Measurements from ENCODE around the gene FMN2.

Gene FMN2

DNA sequence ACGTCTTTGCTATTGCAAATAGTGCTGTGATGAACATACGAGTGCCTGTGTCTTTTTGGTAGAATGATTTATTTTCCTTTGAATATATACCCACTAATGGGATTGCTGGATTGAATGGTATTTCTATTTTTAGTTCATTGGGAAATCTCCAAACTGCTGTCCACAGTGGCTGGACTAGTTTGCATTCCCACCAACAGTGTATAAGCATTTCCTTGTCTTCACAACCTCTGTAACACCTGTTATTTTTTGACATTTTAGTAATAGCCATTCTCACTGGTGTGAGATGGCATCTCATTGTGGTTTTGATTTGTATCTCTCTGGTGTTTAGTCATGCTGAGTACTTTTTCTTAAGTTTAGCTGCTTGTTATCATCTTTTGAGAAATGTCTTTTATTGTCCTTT, 215.0 kb downstream of the FMN2 start:
- no peak overlapping the region for H3K27ac ChIP-seq
- TF ChIP-seq ZFX (IDR thresholded peaks at IDR 0.05; ENCODE audit: borderline replicate concordance) (no peak), CTCF (IDR thresholded peaks at IDR 0.05) (no peak)

GRCh38 chr1:240308096-240308495, 216.4 kb downstream of the FMN2 start:
- no peak overlapping the region for H3K27ac ChIP-seq
- TF ChIP-seq ZFX (IDR thresholded peaks at IDR 0.05; ENCODE audit: borderline replicate concordance), result no peak

DNA sequence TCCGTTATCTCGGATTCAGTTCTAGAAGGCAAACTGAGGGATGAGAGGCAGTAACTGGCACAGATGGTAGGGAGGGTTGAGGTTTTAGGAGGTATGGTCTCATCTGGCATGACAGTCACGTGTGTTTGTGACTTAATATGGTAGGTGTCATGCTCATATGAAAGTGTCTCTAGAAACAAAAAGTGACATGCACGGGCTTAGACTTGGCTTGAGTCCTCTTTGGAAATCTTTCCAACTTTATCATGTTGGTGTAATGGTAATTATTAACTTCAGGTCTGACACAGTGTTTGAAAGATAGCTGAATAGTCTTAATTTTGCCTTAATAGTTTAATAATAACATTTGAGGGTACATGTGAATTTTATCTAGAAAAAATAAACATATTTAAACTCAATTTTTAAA, 218.1 kb downstream of the FMN2 start:
- H3K27ac ChIP-seq, result no peak overlapping the region
- no peak for TF ChIP-seq CTCF (IDR thresholded peaks at IDR 0.05)
- TF ChIP-seq ZFX (IDR thresholded peaks at IDR 0.05; ENCODE audit: borderline replicate concordance), result no peak

DNA sequence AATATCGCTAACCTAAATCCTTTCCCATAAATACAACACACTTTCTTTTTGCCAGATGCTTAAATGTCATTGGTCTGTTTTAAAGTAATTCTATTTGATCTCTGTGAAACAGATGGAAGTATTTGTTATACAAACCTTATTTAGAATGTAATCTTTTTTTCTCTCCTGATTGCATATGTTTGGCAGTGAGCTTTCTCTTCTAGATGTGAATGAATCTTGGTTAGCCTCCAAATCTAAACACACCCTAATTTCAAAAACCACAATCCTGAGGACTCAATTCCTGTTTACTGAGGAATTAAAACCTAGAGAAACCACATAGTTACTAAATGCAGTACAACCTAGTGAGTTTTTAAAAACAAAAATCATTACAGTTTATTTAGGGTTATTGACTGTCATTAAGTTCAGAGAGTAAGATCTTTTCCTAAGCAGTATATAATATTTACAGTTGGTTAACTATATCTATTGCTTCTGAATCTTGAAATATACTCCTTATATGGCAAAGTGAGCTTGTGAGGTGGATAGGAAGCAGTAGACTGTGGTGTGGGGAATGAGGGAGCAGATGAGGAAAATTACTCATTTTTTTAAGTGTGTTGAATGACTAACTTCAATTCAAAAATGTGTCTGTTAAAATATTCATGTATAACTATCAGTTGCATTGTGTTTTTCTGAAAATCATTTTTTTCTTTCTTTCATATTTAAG, 218.7 kb downstream of the FMN2 start:
- TF ChIP-seq CTCF (IDR thresholded peaks at IDR 0.05) (no peak), ZFX (IDR thresholded peaks at IDR 0.05; ENCODE audit: borderline replicate concordance) (no peak)
- H3K27ac ChIP-seq, result no peak overlapping the region

DNA sequence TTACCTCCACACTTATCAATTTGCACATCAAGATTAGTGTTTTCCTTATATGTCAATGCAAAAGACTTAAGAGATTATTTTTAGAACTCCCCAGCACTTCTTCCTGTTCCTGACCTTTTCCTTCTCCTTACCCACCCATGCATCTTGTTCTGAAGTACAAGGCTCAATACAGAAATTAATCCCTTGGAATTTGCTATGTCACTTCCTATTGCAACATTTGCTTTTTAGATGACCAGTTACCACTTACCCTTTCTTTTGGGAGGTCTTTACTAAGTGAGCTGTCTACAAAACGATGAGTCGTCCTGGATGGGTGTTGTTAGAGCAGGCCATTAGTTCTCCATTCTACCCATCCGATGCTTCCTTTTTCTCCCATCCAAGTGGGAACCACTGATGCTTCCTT, 221.2 kb downstream of the FMN2 start:
- TF ChIP-seq ZFX (IDR thresholded peaks at IDR 0.05; ENCODE audit: borderline replicate concordance), result no peak
- no peak for TF ChIP-seq CTCF (IDR thresholded peaks at IDR 0.05)
- H3K27ac ChIP-seq, result no peak overlapping the region

DNA sequence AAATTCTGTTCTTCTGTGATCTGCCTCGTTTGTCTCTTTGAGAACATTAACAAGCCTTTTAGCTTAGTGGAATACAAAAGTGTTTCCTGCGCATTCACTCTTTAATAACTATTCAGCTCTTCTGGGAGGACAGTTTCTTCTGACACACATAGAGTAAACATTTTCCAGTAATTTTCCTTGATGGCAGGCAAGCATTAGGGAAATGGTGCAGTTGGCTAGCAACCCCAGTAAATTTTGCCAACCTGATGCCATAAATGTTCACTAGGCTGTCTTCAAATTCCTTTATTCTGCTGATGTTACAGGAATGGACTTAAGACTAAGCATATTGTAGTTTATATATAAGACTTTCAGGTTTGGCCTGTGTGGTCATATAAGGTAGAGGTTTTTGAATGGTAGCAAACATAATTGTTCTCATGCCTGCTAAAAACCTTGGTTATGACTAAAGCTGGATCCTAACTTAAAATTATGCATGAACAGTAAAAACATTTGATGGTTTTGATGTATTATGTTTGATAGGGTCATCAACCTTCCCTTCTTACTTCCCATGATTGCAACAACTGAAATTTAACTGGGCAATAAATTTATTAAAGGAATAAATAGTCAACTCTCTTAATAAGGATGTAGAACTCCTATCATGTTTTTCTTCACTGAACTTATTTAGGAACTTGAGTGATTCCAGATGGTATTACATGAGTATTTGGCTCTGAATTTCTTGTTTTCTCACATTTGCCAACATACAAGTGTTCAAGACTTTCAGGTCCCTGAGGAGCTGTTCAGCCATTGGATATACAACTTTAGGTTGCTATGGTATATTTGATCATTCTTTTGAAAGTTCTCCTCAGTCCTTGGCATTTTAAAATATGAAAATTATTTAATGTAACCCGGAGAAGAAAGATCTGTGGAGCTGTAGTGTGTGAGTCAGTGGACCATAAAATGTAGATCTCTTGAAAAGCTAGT, 223.4 kb downstream of the FMN2 start:
- TF ChIP-seq CTCF (IDR thresholded peaks at IDR 0.05), result no peak
- TF ChIP-seq ZFX (IDR thresholded peaks at IDR 0.05; ENCODE audit: borderline replicate concordance), result no peak

GRCh38 chr1:240319998-240320397, 228.3 kb downstream of the FMN2 start:
- H3K27ac ChIP-seq, result no peak overlapping the region
- TF ChIP-seq CTCF (IDR thresholded peaks at IDR 0.05), result no peak
- TF ChIP-seq ZFX (IDR thresholded peaks at IDR 0.05; ENCODE audit: borderline replicate concordance), result no peak

More for the DNA sequence above, 223.4 kb downstream of the FMN2 start:
- H3K27ac ChIP-seq, result no peak overlapping the region
